Central memory CD8-positive, alpha-beta T cell (primary cell): ENCODE data around the gene ESRP2.

Source experiments
- ATAC-seq: fragments of 150-1000 bp; cut with Tn5 transposase; replicated peaks from 2 replicates; pipeline ENCODE4 v1.10.0; 2022; ENCODE audit warnings: mild to moderate bottlenecking, moderate FRiP score, moderate number of reproducible peaks; ENCODE audit not compliant: poor library complexity, severe bottlenecking; ENCODE audit errors: extremely low read depth
- DNase-seq, 2 donors: peaks; one replicate each; pipeline ENCODE4 v3.0.0; 2021; ENCODE audit warnings: low spot score in 2 of 2
- H3K27ac Mint-ChIP-seq: one replicate; pipeline ENCODE4 v1.8.0; 2022; ENCODE audit warnings: low read depth, mild to moderate bottlenecking, moderate library complexity, mixed read lengths
- H3K27me3 Mint-ChIP-seq: one replicate; pipeline ENCODE4 v1.8.0; 2022; ENCODE audit warnings: mixed read lengths
- H3K36me3 Mint-ChIP-seq: one replicate; pipeline ENCODE4 v1.8.0; 2022; ENCODE audit warnings: mild to moderate bottlenecking, moderate library complexity, mixed read lengths; ENCODE audit not compliant: insufficient read depth
- H3K4me1 Mint-ChIP-seq: one replicate; pipeline ENCODE4 v1.8.0; 2022; ENCODE audit warnings: mixed read lengths
- H3K4me3 Mint-ChIP-seq: one replicate; pipeline ENCODE4 v1.8.0; 2022; ENCODE audit warnings: mild to moderate bottlenecking, moderate library complexity, mixed read lengths
- H3K9me3 Mint-ChIP-seq: one replicate; pipeline ENCODE4 v1.8.0; 2022; ENCODE audit warnings: mixed read lengths

The ESRP2 gene

GRCh38 chr16:68257251-68257905 lies 21.5 kb upstream of the ESRP2 start:
- H3K4me3 Mint-ChIP-seq = no peak overlapping the region
- H3K9me3 Mint-ChIP-seq = no peaks in the 10 kb centered on the region
- no peaks in the 10 kb centered on the region for H3K4me1 Mint-ChIP-seq
- H3K36me3 Mint-ChIP-seq = peaks cover 11% of the 10 kb centered on the region
- no peak for ATAC-seq
- no peak overlapping the region for H3K27ac Mint-ChIP-seq
- no peaks in the 10 kb centered on the region for H3K27me3 Mint-ChIP-seq
- DNase-seq = no peak

- DNase-seq = no peak
- Mint-ChIP-seq H3K4me3 (no peak overlapping the region), H3K36me3 (peaks cover 21% of the 10 kb centered on the region), H3K27me3 (no peaks in the 10 kb centered on the region), H3K9me3 (no peaks in the 10 kb centered on the region), H3K27ac (no peak overlapping the region), H3K4me1 (no peaks in the 10 kb centered on the region)
- ATAC-seq = no peak
These were observed 19.8 kb upstream of the ESRP2 start for GRCh38 chr16:68255712-68256111.

- Mint-ChIP-seq H3K27ac (no peak overlapping the region), H3K4me1 (no peaks in the 10 kb centered on the region), H3K4me3 (no peak overlapping the region), H3K36me3 (peaks cover 26% of the 10 kb centered on the region), H3K9me3 (no peaks in the 10 kb centered on the region), H3K27me3 (no peaks in the 10 kb centered on the region)
- DNase-seq (no peak), ATAC-seq (no peak)
These were observed 17.8 kb upstream of the ESRP2 start for GRCh38 chr16:68253721-68254120.

- no peak overlapping the region for H3K27ac Mint-ChIP-seq
- no peaks in the 10 kb centered on the region for H3K9me3 Mint-ChIP-seq
- ATAC-seq (no peak), DNase-seq (no peak)
- H3K36me3 Mint-ChIP-seq = peaks cover 26% of the 10 kb centered on the region
- H3K27me3 Mint-ChIP-seq = no peaks in the 10 kb centered on the region
- H3K4me1 Mint-ChIP-seq = no peaks in the 10 kb centered on the region
- H3K4me3 Mint-ChIP-seq = no peak overlapping the region
These were observed 16.5 kb upstream of the ESRP2 start for GRCh38 chr16:68252383-68252782.

- DNase-seq (no peak), ATAC-seq (no peak)
- Mint-ChIP-seq H3K9me3 (no peaks in the 10 kb centered on the region), H3K4me3 (no peak overlapping the region), H3K27ac (peak overlapping the region; percentile 59), H3K27me3 (no peaks in the 10 kb centered on the region), H3K36me3 (peaks cover 27% of the 10 kb centered on the region), H3K4me1 (no peaks in the 10 kb centered on the region)
These were observed 15.9 kb upstream of the ESRP2 start for GRCh38 chr16:68251832-68252231.

GRCh38 chr16:68250951-68251350 lies 15.0 kb upstream of the ESRP2 start:
- DNase-seq (no peak), ATAC-seq (no peak)
- Mint-ChIP-seq H3K9me3 (no peaks in the 10 kb centered on the region), H3K27ac (no peak overlapping the region), H3K36me3 (peaks cover 32% of the 10 kb centered on the region), H3K4me1 (peaks cover 9% of the 10 kb centered on the region), H3K4me3 (no peak overlapping the region), H3K27me3 (no peaks in the 10 kb centered on the region)

- Mint-ChIP-seq H3K4me1 (peaks cover 19% of the 10 kb centered on the region), H3K9me3 (no peaks in the 10 kb centered on the region), H3K4me3 (no peak overlapping the region), H3K36me3 (peaks cover 37% of the 10 kb centered on the region), H3K27me3 (no peaks in the 10 kb centered on the region), H3K27ac (no peak overlapping the region)
- no peak for DNase-seq
- no peak for ATAC-seq
These were observed 13.4 kb upstream of the ESRP2 start for GRCh38 chr16:68249371-68249770.

GRCh38 chr16:68247932-68248331 lies 12.0 kb upstream of the ESRP2 start:
- no peak for DNase-seq
- Mint-ChIP-seq H3K27me3 (no peaks in the 10 kb centered on the region), H3K4me1 (peaks cover 19% of the 10 kb centered on the region), H3K9me3 (no peaks in the 10 kb centered on the region), H3K27ac (no peak overlapping the region), H3K4me3 (no peak overlapping the region), H3K36me3 (peaks cover 38% of the 10 kb centered on the region)
- no peak for ATAC-seq

DNA sequence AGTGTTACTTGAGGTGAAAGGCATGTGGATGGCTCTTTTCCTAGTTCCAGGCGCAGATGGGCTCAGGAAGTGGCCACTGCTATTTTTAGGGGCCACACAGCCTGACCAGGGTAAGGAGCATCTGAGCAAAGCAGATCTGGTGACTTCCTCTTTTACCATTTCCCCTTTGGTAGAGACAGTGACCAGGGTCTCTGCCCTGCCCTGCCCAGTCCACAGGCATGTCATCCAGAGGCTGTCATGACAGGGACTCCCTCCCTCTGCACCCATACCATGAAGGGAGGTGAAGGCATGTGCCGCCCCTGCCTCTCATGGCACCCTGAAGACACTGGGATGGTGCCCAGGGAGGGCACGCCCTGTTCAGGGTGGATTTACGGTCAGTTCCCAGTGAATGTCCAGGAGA lies 11.5 kb upstream of the ESRP2 start:
- no peak overlapping the region for H3K27ac Mint-ChIP-seq
- H3K27me3 Mint-ChIP-seq = no peaks in the 10 kb centered on the region
- no peaks in the 10 kb centered on the region for H3K9me3 Mint-ChIP-seq
- H3K4me1 Mint-ChIP-seq = peaks cover 19% of the 10 kb centered on the region
- H3K4me3 Mint-ChIP-seq = no peak overlapping the region
- DNase-seq = no peak
- no peak for ATAC-seq
- H3K36me3 Mint-ChIP-seq = peaks cover 38% of the 10 kb centered on the region

DNA sequence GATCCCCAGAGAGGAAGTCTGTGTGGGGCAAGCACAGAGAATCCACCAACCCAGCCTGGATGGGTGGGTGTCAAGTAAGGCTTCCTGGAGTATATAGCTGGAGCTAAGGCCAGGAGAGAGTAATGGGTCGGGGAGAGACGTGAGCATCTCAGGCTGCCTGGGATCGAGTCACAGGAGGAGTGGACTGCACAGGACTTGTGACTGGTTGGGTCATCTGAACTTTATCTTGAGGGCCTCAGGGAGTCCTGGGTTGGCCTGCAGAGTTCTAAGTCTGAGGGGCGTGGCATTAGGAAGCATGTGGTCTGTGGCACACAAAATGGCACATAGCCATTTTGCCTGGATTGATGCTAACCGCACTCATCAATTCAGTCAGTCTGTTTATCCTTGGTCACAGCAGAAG lies 10.7 kb upstream of the ESRP2 start:
- ATAC-seq = no peak
- Mint-ChIP-seq H3K27me3 (no peaks in the 10 kb centered on the region), H3K36me3 (peaks cover 32% of the 10 kb centered on the region), H3K27ac (no peak overlapping the region), H3K9me3 (no peaks in the 10 kb centered on the region), H3K4me3 (peak overlapping the region; percentile 99), H3K4me1 (peaks cover 19% of the 10 kb centered on the region)
- no peak for DNase-seq

- peaks cover 19% of the 10 kb centered on the region for H3K4me1 Mint-ChIP-seq
- H3K9me3 Mint-ChIP-seq = no peaks in the 10 kb centered on the region
- ATAC-seq (no peak), DNase-seq (no peak)
- peaks cover 30% of the 10 kb centered on the region for H3K36me3 Mint-ChIP-seq
- no peaks in the 10 kb centered on the region for H3K27me3 Mint-ChIP-seq
- H3K4me3 Mint-ChIP-seq = peak overlapping the region; percentile 99
- no peak overlapping the region for H3K27ac Mint-ChIP-seq
These were observed 10.2 kb upstream of the ESRP2 start for GRCh38 chr16:68246121-68246520.

DNA sequence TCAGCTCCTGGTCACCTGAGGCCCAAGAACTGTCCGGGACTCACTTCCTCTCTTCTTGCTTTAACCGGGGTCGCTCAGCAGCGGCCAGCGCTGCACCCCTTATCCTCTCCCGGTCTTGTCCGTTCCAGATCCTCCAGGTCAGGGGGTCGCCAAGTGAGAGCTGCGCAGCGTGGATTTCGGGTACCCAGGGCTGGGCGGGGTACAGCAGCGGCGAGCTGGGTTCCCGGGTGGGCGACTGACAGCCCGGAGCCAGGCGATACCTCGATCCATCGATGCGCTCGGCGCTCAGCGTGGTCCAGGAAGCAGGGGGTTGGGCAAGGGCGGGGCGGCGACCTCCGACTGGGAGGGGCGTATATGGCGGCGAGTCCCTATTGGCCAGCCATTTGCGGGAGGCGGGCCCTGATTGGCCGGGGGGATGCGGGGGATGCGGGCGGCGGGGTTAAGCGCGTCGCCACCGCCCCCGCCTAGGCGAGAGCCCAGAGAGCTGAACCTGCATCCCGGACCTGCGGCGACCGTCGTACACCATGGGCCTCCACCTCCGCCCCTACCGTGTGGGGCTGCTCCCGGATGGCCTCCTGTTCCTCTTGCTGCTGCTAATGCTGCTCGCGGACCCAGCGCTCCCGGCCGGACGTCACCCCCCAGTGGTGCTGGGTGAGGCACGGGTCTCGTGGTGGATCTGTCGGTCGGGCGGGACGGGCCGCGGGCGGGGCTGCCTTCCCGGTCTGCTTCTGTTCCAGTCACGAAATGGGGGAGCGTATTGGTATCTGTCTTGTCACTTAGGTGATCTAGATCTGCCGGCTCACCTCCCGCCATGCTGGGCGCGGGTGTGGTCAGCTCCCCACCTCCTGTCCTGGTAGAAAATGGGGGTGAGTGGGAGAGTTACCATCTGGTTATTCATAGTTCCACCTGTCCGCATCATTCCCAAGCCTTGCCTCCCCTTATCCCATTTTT lies 9.3 kb upstream of the ESRP2 start, which contains the start of gene PLA2G15:
PLA2G15 (plus strand) TSS at position 471 of the 951 bp plus-strand sequence; CDS start at position 525, 54 bp downstream.
- DNase-seq (peak; percentile 95), ATAC-seq (peak; percentile 97)
- peak within 1 kb of the TSS; percentile 92 for H3K27ac Mint-ChIP-seq
- peaks cover 23% of the 10 kb centered on the region for H3K36me3 Mint-ChIP-seq
- H3K27me3 Mint-ChIP-seq = no peaks in the 10 kb centered on the region
- H3K4me1 Mint-ChIP-seq = peaks cover 19% of the 10 kb centered on the region
- peak within 1 kb of the TSS; percentile 99 for H3K4me3 Mint-ChIP-seq
- H3K9me3 Mint-ChIP-seq = no peaks in the 10 kb centered on the region

DNA sequence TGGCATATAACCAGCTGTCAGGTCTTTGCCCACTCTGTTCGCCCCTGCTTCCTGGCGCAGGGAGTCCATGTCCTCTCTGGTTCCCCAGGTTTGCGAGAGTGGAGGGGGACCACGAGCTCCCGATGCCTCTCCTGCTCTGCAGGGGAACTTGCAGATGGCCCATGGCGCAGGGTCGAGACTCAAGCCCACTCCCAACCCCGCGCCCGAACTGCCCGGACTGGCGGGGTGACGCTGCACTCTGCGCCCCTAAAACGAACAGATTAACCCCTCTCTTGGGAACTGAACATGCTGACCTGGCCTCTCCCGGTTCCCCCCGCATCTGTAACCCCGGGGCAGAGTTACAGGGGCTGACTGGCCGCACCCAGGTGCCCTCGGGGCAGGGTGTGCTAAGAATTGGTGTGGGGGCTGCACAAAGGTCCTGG lies 8.6 kb upstream of the ESRP2 start:
- Mint-ChIP-seq H3K4me1 (peaks cover 19% of the 10 kb centered on the region), H3K27ac (peak overlapping the region; percentile 92), H3K27me3 (no peaks in the 10 kb centered on the region), H3K36me3 (peaks cover 21% of the 10 kb centered on the region), H3K4me3 (peak overlapping the region; percentile 99), H3K9me3 (no peaks in the 10 kb centered on the region)
- DNase-seq (no peak), ATAC-seq (no peak)
